NCI-H2107 treated with DMSO at 0.1 percent for 48 hours (cell line): Measurements from ENCODE around the gene C5orf46.

Source experiments
- DNase-seq: peaks from one replicate; lab custom pipeline; 2025; ENCODE audit not compliant: unreplicated experiment; lab: John Stamatoyannopoulos, UW

C5orf46 gene

DNA sequence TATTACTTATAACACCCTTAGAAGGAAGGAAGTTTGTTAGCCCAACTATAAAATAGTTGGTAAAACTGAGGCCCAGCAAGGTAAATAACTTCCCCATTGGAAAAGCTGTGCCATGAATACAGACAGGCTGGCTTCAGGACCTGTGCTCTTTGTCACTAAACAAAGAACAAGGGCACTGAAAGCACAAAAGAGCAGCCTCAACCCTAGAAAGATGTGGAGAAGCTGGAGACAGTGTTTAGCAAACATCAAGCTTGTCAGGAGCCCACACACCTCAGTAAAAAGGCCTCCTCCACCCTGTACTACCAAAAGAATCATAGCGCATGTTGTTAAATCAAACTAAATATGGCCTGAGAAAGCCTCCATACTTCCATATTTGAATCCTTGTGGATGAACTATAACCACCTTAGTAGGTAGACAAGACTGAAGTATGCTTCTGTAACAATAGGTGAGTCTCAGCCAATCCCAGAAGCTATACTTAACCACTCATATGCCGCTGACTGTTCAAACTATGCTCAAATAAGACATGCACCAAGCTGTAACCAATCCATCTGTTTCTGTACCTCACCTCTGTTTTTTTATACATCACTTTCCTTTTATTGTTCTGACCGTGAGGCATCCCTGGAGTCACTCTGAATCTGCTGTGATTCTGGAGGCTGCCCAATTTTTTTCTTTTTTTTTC lies 46.2 kb downstream of the C5orf46 start:
- DNase-seq: no peak

DNA sequence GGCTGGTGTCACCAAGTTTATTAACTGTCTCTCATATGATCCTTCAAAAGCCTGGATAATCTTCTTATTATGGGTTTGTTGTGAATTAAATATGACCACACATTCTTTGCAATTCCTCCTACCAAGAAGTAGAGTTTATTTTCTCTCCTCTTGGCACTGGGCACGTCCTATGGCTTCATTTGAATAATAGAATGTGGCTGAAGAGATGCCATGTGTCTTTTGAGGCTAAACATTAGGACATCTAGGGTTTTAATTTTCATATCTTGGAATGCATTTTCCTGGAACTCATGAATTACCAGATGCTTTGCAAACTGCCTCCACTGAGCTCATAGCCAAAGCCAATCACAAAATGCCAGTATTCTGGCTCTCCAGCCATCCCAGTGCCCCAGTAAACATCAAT lies 47.8 kb downstream of the C5orf46 start:
- DNase-seq: no peak

DNA sequence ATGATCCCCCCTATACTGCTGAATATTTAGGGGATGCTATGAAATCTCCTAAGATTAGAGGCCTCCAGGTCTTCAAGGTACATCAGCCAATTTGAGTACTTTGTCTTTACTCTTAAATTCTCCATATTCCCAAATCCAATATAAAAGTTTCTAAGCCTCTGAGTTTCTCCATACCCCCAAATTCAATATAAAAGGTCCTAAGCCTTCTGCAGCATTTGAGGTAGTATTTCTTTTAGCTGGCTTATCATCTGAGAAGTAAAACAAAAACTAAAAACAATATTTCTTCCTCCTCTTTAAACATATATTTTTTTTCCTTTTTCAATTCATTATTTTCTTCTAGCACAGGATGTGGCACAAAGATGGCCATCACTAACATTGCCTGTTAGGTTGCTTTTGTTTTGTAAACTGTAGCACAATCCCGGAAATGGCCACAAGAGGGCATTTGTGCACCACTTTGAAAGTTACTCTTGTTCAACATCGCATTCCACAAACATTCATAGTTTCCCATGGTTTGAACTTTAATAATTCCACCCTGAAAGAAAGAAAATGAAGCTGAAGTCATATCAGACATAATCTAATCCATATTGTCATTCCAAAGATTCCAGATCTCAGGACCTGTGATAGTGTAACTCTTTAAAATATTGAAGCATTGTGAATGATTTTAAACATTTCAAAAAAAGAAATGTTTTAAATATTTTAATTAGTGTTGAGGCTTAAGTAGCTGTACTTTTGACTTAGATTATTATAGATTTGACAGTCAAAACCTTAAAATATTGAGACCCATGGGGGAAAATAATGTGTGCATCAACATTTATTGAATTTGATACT lies 48.8 kb downstream of the C5orf46 start:
- no peak for DNase-seq

GRCh38 chr5:147856801-147857200 lies 49.5 kb downstream of the C5orf46 start:
- no peak for DNase-seq

DNA sequence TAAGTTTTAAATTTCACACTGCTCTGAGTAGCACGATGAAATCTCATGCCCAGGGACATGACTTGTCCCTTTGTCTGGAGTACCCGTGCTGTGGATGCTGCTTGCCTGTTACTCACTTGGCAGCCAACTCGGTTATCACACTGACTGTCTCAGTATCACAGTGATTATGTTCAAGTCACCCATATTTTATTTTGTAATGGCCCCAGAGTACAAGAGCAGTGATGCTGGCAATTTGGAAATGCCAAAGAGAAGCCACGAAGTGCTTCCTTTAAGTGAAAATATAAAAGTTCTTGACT lies 50.6 kb downstream of the C5orf46 start:
- DNase-seq: no peak

DNA sequence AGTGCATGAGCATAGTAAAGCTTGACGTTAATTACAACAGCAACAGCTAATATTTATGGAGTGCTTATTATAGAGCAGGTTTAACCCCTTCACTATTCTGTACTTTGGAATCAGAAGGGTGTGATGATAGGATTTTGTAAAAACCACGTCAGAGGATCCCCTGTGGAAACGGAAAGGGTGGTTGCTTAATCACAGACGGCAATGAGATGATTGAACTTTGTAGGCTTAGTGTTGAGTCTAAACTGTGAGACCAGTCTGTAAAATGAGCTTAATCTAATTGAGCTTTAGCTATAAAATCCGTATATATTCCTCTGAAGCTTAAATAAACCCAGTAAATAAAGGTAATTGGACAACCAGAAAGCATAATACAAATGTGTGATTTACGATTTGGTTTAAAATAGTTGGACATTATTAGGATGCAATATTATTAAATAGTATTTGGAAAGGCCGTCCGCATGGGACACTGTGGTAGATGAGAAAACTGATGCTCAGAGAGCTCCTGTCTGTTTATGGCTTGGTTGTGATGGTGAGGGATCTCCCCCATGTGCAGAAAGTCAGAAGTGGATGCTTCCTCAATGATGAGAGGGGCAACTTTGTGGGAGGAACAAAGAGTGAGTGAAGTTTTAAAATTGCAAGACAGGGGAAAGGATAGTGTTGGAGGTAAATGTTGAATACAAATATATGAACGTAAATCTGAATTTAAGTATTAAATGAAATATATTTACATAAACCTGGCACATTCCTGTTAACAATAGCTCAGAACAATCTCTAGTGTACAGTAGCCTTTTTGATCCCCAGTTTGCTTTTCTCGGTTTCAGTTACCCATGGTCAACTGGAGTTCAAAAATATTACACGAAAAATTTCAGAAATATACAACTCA lies 51.2 kb downstream of the C5orf46 start:
- no peak for DNase-seq

GRCh38 chr5:147854331-147854730 lies 52.0 kb downstream of the C5orf46 start:
- DNase-seq: no peak

DNA sequence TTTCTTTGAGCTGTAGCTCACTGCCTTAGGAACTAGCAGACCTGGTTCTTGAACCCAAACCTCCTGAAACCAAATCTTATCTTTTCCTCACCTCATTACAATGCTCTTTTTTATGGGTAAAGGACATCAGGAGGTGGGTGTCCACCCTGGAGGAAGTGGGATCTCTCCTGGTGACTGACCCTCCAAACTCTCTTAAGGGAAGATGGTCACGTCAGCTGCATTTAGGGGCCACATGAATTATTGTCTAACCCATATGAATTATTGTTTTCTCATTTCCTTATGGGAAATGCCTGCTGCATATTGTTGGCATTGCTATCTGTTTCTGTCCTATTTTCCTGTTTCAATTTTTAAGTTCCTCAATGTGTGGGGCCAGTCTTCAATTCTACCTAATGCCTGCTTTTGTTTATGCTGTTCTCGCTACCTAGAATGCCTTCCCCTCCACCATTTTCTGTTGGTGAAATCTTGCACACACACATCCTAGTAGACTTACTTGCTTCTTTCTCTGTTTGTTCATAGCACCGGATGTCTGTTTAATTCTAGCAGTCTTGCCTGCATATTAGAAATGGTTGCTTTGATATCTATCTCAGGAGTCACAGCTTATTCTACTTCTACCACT lies 52.9 kb downstream of the C5orf46 start:
- DNase-seq: no peak

GRCh38 chr5:147852365-147852764 lies 54.0 kb downstream of the C5orf46 start:
- no peak for DNase-seq

DNA sequence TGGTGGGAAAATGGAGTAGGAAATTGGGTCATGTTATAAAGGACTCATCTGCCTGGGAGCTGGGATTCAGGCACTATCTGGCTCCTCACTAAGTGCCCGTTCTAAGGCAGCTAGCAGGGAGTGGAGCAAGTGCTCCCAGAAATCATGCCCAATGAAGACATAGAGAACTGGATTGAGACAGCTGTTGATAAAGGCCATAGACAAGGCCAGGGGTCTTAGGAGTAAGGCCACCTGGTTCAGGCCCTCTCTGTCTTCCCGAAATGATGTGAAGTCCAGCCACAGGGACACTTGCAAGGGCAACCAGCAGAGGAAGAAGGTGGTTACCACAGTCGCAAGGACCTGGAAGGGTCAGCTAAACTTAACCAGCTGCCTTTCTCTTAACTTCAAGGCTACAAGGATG lies 54.8 kb downstream of the C5orf46 start:
- no peak for DNase-seq

- DNase-seq: no peak
Observed at GRCh38 chr5:147849226-147849625, 57.1 kb downstream of the C5orf46 start.

GRCh38 chr5:147845618-147846017 lies 60.7 kb downstream of the C5orf46 start:
- no peak for DNase-seq

DNA sequence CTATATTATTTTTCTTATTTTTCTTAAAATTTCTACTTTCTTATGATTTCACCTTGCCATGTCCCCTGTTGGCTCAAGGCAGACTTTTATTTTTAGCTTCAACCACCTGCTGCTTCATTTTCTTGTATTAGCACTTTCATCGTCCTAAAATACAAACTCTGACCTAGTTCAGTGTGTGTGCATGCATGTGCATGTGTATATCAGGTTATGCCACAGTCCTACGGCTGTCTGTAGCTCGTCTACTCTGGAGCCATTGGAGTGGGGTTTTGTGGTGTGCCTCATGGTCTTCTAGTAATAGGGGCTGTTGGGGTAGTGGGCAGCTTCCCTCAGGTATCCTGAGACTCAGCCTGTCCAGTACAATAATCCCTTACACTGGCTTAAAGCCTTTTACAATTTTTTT lies 61.5 kb downstream of the C5orf46 start:
- no peak for DNase-seq

- DNase-seq: no peak
Observed at GRCh38 chr5:147842869-147843268, 63.5 kb downstream of the C5orf46 start.
